Heart left ventricle (tissue), 16 donors: ENCODE results near the gene KIAA0825. TPM values are rescaled to one million over a fixed set of nuclear protein-coding genes. Genes with fewer than 3 reads are reported as not detected.

Experiments used
- ATAC-seq, 4 donors: fragments of 200-7000 bp; cut with Tn5 transposase; one replicate each; pipeline ENCODE4 v1.9.1; 2020 to 2022; ENCODE audit warnings: moderate library complexity in 4 of 4, mild to moderate bottlenecking in 3 of 4, moderate number of reproducible peaks in 1 of 4
- DNase-seq, 5 donors: peaks; one replicate each; pipeline ENCODE4 v3.0.0-alpha.2; 2020
- H3K27ac ChIP-seq, 12 donors: fragments of 200-600 bp; sonication (generic) in 4 of 12; one replicate each; pipeline versions ENCODE4 v1.5.0 to v1.8.0; 2016 to 2022; ENCODE audit warnings: mild to moderate bottlenecking in 2 of 12
- H3K27me3 ChIP-seq, 9 donors: fragments of 200-600 bp; sonication (generic) in 2 of 9; one replicate each; pipeline versions ENCODE4 v1.5.1 to v1.8.0; 2016 to 2022; ENCODE audit warnings: mild to moderate bottlenecking in 3 of 9
- H3K36me3 ChIP-seq, 9 donors: fragments of 200-600 bp; sonication (generic) in 2 of 9; one replicate each; pipeline versions ENCODE4 v1.5.0 to v1.8.0; 2018 to 2022; ENCODE audit warnings: mild to moderate bottlenecking in 2 of 9
- H3K4me1 ChIP-seq, 12 donors: fragments of 200-600 bp; sonication (generic) in 4 of 12; one replicate each; pipeline versions ENCODE4 v1.5.0 to v1.8.0; 2016 to 2022; ENCODE audit warnings: mild to moderate bottlenecking in 3 of 12
- H3K4me3 ChIP-seq, 12 donors: fragments of 200-600 bp; sonication (generic) in 4 of 12; one replicate each; pipeline versions ENCODE4 v1.5.0 to v1.8.0; 2017 to 2022; ENCODE audit warnings: mild to moderate bottlenecking in 9 of 12, moderate library complexity in 4 of 12
- H3K9me3 ChIP-seq, 12 donors: fragments of 200-600 bp; sonication (generic) in 4 of 12; one replicate each; pipeline versions ENCODE4 v1.5.0 to v1.8.0; 2016 to 2022; ENCODE audit warnings: mild to moderate bottlenecking in 1 of 12
- CTCF ChIP-seq, 12 donors: fragments of 200-600 bp; sonication (generic) in 4 of 12; IDR thresholded peaks; one replicate each; pipeline versions ENCODE4 v1.5.0 to v1.8.0; 2018 to 2022; ENCODE audit warnings: antibody characterized with exemption in 12 of 12, mild to moderate bottlenecking in 5 of 12
- POLR2A ChIP-seq, 2 donors: fragments of 450-650 bp; IDR thresholded peaks; one replicate each; pipeline ENCODE4 v1.6.1; 2017; ENCODE audit warnings: antibody characterized with exemption in 2 of 2, mild to moderate bottlenecking in 2 of 2, moderate library complexity in 2 of 2
- WGBS, 4 donors: extraction: QIAGEN DNeasy Blood & Tissue Kit in 2 of 4; methylation state at CpG; one replicate each; pipeline versions ENCODE4 v1.1.5 to v1.1.7; 2013 to 2018; 5-methylcytosine and 5-hydroxymethylcytosine counted together
- intact Hi-C, 10 donors: fragments of 100-400 bp; cut with DNase I; formaldehyde crosslinking; loops; one replicate each; pipeline versions ENCODE4 v1.11.1 to v1.14.2; 2022
- polyA plus RNA-seq, 2 donors: library from polyadenylated mRNA; stranded (reverse); fragments of 200-250 nt; gene quantifications; one replicate each; pipeline ENCODE4 v1.2.3, GENCODE V29; 2013
- total RNA-seq, 9 donors: library from RNA; depleted of rRNA in 2 of 9; stranded (reverse); fragments of >200 nt in 2 of 9; fragmentation: NEBNext Ultra II Directional in 3 of 9; extraction: Animal tissue kit (Norgen Biotek cat#: 25700) in 3 of 9; gene quantifications; one replicate each; pipeline versions ENCODE4 v1.1.0 to v1.2.4, GENCODE V29; 2016 to 2023
- donor health status: ischemic (EF 13 %, LVEDD 7.1; RV severe dilation, severe dysfunction).
- donor health status: healthy with polysubstance abuse.
- donor health status: DM: no; HTN: yes; CAD: no.
- donor health status: DM: no; HTN: no; CAD: no.
- donor health status: ischemic (EF 25% LVEDD 6.9; RV normal size, moderate dysfunction).
- donor health status: ischemic (EF 25% LVEDD 5.7; RV mildly dilated, moderate dysfunction).
- donor health status: healthy.
- donor health status: DM: yes; HTN: yes; CAD: no.
- donor health status: ischemic (EF 35%, LVEDD 5.7; RV mildly dilated, moderate dysfunction).
- donor health status: nonischemic (EF 11% LVEDD 7.7; RV severe dilation, severe dysfunction).
- donor health status: DM: yes; HTN: yes; CAD: no.
- donor health status: PGD.
- donor health status: ischemic (EF 29% LVEDD 5.4; RV normal size, mild dysfunction).
- donor health status: nonischemic (EF 23%, LVEDD 6.1; RV moderate dilation, normal function).

KIAA0825 gene
- total and polyA plus RNA-seq, 11 donors: 0.27 to 4.1 (median 2.4) TPM

GRCh38 chr5:94234987-94235386 lies 383.4 kb downstream of the KIAA0825 start:
- no peaks in the 10 kb centered on the region for H3K36me3 ChIP-seq
- ATAC-seq (no peak), DNase-seq (no peak)
- no peak overlapping the region for H3K27ac ChIP-seq
- H3K9me3 ChIP-seq: peaks cover 0 to 21% (median 10%) of the 10 kb centered on the region in 12 donors
- H3K4me3 ChIP-seq: no peak overlapping the region
- H3K4me1 ChIP-seq: no peaks in the 10 kb centered on the region
- H3K27me3 ChIP-seq: no peaks in the 10 kb centered on the region
- WGBS, 4 donors: 59 to 78% (median 68%) methylated on average over 1 of the region's 1 CpG
- TF ChIP-seq CTCF (IDR thresholded peaks at IDR 0.05) (no peak), POLR2A (IDR thresholded peaks at IDR 0.05) (no peak)
- intact Hi-C loops: no loop called here

- TF ChIP-seq POLR2A (IDR thresholded peaks at IDR 0.05): no peak
- no peak for TF ChIP-seq CTCF (IDR thresholded peaks at IDR 0.05)
- Histone ChIP-seq H3K4me1 (peaks cover 0 to 9% (median 0%) of the 10 kb centered on the region in 12 donors), H3K27ac (no peak overlapping the region), H3K9me3 (peaks cover 0 to 4% (median 0%) of the 10 kb centered on the region in 12 donors), H3K4me3 (no peak overlapping the region), H3K27me3 (no peaks in the 10 kb centered on the region), H3K36me3 (no peaks in the 10 kb centered on the region)
- intact Hi-C loops: no loop called here
- DNase-seq: peak in 1 of 5 donors; percentile 24
- peak in 3 of 4 donors; percentile 39 to 88 (median 70) for ATAC-seq
These were observed 389.6 kb downstream of the KIAA0825 start for GRCh38 chr5:94228791-94229190.

- no peak overlapping the region for H3K27ac ChIP-seq
- WGBS, 4 donors: 37 to 59% (median 47%) methylated on average over 2 of the region's 2 CpGs
- no peaks in the 10 kb centered on the region for H3K27me3 ChIP-seq
- DNase-seq (no peak), ATAC-seq (no peak)
- no peak for TF ChIP-seq CTCF (IDR thresholded peaks at IDR 0.05)
- TF ChIP-seq POLR2A (IDR thresholded peaks at IDR 0.05): no peak
- H3K4me1 ChIP-seq: no peaks in the 10 kb centered on the region
- no peak overlapping the region for H3K4me3 ChIP-seq
- intact Hi-C loops: no loop called here
- peaks cover 0 to 4% (median 0%) of the 10 kb centered on the region in 12 donors for H3K9me3 ChIP-seq
- no peaks in the 10 kb centered on the region for H3K36me3 ChIP-seq
These were observed 395.2 kb downstream of the KIAA0825 start for GRCh38 chr5:94223235-94223634.

GRCh38 chr5:94218374-94218773 lies 400.0 kb downstream of the KIAA0825 start:
- no peaks in the 10 kb centered on the region for H3K27me3 ChIP-seq
- H3K4me3 ChIP-seq: no peak overlapping the region
- H3K36me3 ChIP-seq: no peaks in the 10 kb centered on the region
- ATAC-seq: no peak
- H3K27ac ChIP-seq: no peak overlapping the region
- no peak for DNase-seq
- no peak for TF ChIP-seq CTCF (IDR thresholded peaks at IDR 0.05)
- no peak for TF ChIP-seq POLR2A (IDR thresholded peaks at IDR 0.05)
- intact Hi-C loops: no loop called here
- H3K9me3 ChIP-seq: no peaks in the 10 kb centered on the region
- no peaks in the 10 kb centered on the region for H3K4me1 ChIP-seq
